Suprapubic skin (tissue), 4 donors: ENCODE results near the gene OSBPL3. TPM values are rescaled to one million over a fixed set of nuclear protein-coding genes. Genes with fewer than 3 reads are reported as not detected.

ENCODE experiments used
- DNase-seq, 2 donors: peaks; one replicate each; pipeline ENCODE4 v3.0.0-alpha.2; 2019; ENCODE audit warnings: low spot score in 2 of 2
- H3K27ac ChIP-seq: fragments of 200-600 bp; sonication (generic); one replicate; pipeline ENCODE4 v1.5.1; 2019
- H3K27me3 ChIP-seq: fragments of 200-600 bp; sonication (generic); one replicate; pipeline ENCODE4 v1.5.1; 2019
- H3K36me3 ChIP-seq: fragments of 200-600 bp; sonication (generic); one replicate; pipeline ENCODE4 v1.5.1; 2019
- H3K4me1 ChIP-seq: fragments of 200-600 bp; sonication (generic); one replicate; pipeline ENCODE4 v1.5.1; 2019
- H3K4me3 ChIP-seq: fragments of 200-600 bp; sonication (generic); one replicate; pipeline ENCODE4 v1.5.1; 2019; ENCODE audit warnings: mild to moderate bottlenecking
- H3K9me3 ChIP-seq: fragments of 200-600 bp; sonication (generic); one replicate; pipeline ENCODE4 v1.5.1; 2019
- EP300 ChIP-seq: sonication (generic); formaldehyde crosslinking; IDR thresholded peaks from one replicate; pipeline ENCODE4 v1.6.1; 2017; ENCODE audit warnings: antibody characterized with exemption
- POLR2A ChIP-seq, 2 donors: fragments of 450-650 bp; IDR thresholded peaks; one replicate each; pipeline ENCODE4 v1.6.1; 2017; ENCODE audit warnings: antibody characterized with exemption in 2 of 2, mild to moderate bottlenecking in 2 of 2, moderate library complexity in 2 of 2
- POLR2AphosphoS5 ChIP-seq, 3 donors: sonication (generic); formaldehyde crosslinking; IDR thresholded peaks; one replicate each; pipeline ENCODE4 v1.6.1; 2017; ENCODE audit warnings: antibody characterized with exemption in 3 of 3
- WGBS: methylation state at CpG from one replicate; pipeline ENCODE4 v1.1.5; 2018; 5-methylcytosine and 5-hydroxymethylcytosine counted together
- total RNA-seq, 4 donors: library from RNA; depleted of rRNA; stranded (reverse); fragments of >200 nt; gene quantifications; one replicate each; pipeline ENCODE4 v1.1.0, GENCODE V29; 2016
- TF ChIP-seq, protein P1 (sequence below), 2 donors: fragments of 200-600 bp in 1 of 2; fragments of 450-650 bp in 1 of 2; sonication (generic) in 1 of 2; IDR thresholded peaks; one replicate each; pipeline ENCODE4 v1.5.1; 2016 to 2019; ENCODE audit warnings: antibody characterized with exemption in 2 of 2, mild to moderate bottlenecking in 1 of 2, moderate library complexity in 1 of 2

Gene OSBPL3
- total RNA-seq, 4 donors from 2014 or later = 22.0 to 49.0 (median 27.3) TPM

- H3K4me3 ChIP-seq = no peak overlapping the region
- peak overlapping the region; percentile 64 for H3K27ac ChIP-seq
- TF ChIP-seq, protein P1, sequence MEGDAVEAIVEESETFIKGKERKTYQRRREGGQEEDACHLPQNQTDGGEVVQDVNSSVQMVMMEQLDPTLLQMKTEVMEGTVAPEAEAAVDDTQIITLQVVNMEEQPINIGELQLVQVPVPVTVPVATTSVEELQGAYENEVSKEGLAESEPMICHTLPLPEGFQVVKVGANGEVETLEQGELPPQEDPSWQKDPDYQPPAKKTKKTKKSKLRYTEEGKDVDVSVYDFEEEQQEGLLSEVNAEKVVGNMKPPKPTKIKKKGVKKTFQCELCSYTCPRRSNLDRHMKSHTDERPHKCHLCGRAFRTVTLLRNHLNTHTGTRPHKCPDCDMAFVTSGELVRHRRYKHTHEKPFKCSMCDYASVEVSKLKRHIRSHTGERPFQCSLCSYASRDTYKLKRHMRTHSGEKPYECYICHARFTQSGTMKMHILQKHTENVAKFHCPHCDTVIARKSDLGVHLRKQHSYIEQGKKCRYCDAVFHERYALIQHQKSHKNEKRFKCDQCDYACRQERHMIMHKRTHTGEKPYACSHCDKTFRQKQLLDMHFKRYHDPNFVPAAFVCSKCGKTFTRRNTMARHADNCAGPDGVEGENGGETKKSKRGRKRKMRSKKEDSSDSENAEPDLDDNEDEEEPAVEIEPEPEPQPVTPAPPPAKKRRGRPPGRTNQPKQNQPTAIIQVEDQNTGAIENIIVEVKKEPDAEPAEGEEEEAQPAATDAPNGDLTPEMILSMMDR (IDR thresholded peaks at IDR 0.05) = no peak
- TF ChIP-seq POLR2AphosphoS5 (IDR thresholded peaks at IDR 0.05) (no peak), EP300 (no peak), POLR2A (IDR thresholded peaks at IDR 0.05) (no peak)
- H3K36me3 ChIP-seq = no peaks in the 10 kb centered on the region
- DNase-seq = no peak
- H3K9me3 ChIP-seq = no peaks in the 10 kb centered on the region
- H3K4me1 ChIP-seq = peaks cover 49% of the 10 kb centered on the region
- no peaks in the 10 kb centered on the region for H3K27me3 ChIP-seq
- 91% methylated on average over 2 of the region's 2 CpGs for WGBS
Observed at GRCh38 chr7:24827027-24827426, 153.0 kb downstream of the OSBPL3 start.

DNA sequence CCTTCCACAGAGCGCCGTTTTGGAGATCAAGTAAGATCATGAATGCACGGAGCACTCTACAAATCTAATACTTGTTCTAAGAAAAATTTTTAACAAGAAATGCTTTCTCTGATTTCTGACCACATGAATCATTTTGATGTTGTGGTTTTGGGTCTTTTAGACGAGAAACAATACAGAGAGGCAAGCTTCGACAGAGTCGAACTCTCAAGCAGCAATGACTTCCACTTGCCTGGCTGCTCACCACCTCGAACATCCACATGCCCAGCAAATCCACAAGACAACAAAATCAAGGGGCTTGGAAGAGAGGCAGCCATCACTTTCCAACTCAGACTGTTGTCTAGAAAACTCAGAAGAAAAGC is 153.3 kb downstream of the OSBPL3 start:
- H3K36me3 ChIP-seq = no peaks in the 10 kb centered on the region
- TF ChIP-seq EP300 (no peak), POLR2AphosphoS5 (IDR thresholded peaks at IDR 0.05) (no peak), POLR2A (IDR thresholded peaks at IDR 0.05) (no peak)
- TF ChIP-seq, protein P1 (IDR thresholded peaks at IDR 0.05) = no peak
- WGBS = 78% methylated on average over 7 of the region's 7 CpGs
- H3K4me1 ChIP-seq = peaks cover 52% of the 10 kb centered on the region
- H3K4me3 ChIP-seq = no peak overlapping the region
- peak overlapping the region; percentile 64 for H3K27ac ChIP-seq
- DNase-seq = no peak
- no peaks in the 10 kb centered on the region for H3K9me3 ChIP-seq
- H3K27me3 ChIP-seq = no peaks in the 10 kb centered on the region

DNA sequence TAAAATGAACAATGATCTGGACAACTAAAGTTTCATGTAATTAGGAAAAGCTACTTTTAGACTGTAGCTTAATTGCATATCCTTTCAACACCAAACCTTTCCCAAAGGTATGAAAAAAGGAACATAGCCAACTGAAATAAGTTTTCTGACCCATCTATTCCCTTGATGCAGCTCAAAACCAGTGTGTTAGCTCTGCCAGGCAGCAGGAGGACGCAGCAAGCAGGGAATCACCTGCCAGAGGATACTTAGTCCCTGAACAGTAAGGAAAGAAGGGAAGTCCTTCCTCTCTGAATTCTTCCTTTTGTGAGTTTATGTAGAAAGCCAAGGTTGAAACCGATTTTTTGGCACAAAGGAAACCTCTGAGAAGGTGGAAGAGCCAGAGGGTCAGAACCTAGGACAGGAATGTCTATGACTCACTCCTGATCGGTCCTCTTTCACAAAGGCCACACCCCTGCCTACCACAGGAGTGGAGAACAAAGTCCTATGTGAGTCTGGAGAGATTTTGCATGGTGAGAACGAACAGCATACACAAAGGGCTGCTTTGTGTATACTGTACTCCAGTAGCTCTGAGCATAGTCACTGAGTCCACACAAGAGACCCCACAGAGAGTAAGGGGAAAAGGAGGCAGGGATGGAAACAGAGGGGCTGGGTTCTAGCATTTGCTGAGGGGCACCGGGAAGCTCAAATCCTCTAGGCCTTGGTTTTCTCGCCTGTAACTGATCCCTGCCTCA is 153.9 kb downstream of the OSBPL3 start:
- H3K27ac ChIP-seq = peak overlapping the region; percentile 64
- H3K9me3 ChIP-seq = no peaks in the 10 kb centered on the region
- peaks cover 56% of the 10 kb centered on the region for H3K4me1 ChIP-seq
- DNase-seq = no peak
- no peak for TF ChIP-seq POLR2AphosphoS5 (IDR thresholded peaks at IDR 0.05)
- no peak for TF ChIP-seq POLR2A (IDR thresholded peaks at IDR 0.05)
- H3K27me3 ChIP-seq = no peaks in the 10 kb centered on the region
- H3K36me3 ChIP-seq = no peaks in the 10 kb centered on the region
- WGBS = 44% methylated on average over 6 of the region's 6 CpGs
- H3K4me3 ChIP-seq = no peak overlapping the region

DNA sequence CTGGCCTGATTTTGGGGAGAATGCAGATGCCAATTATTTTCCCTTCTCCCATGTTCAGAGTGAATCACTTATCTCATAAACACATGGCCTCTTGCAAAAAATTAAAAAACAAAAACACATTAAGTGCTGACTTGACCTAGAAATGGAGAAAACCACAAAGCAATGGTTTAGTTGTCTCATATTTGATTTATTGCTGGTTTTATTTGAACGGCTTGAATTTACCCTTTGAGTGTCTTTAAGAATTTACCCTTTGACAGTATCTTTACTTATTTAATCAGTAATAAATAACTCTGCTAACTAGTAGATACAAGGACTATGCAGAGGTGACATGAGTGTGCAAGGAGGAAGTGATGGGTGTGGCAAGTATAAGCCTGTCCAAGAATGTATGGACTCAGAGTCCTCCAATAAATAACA is 154.6 kb downstream of the OSBPL3 start:
- H3K9me3 ChIP-seq = no peaks in the 10 kb centered on the region
- 14% methylated on average over 1 of the region's 1 CpG for WGBS
- peak overlapping the region; percentile 64 for H3K27ac ChIP-seq
- no peaks in the 10 kb centered on the region for H3K36me3 ChIP-seq
- TF ChIP-seq EP300 (no peak), POLR2AphosphoS5 (IDR thresholded peaks at IDR 0.05) (no peak), POLR2A (IDR thresholded peaks at IDR 0.05) (no peak)
- TF ChIP-seq, protein P1 (IDR thresholded peaks at IDR 0.05) = no peak
- H3K4me1 ChIP-seq = peaks cover 58% of the 10 kb centered on the region
- H3K4me3 ChIP-seq = no peak overlapping the region
- DNase-seq = no peak
- H3K27me3 ChIP-seq = no peaks in the 10 kb centered on the region

DNA sequence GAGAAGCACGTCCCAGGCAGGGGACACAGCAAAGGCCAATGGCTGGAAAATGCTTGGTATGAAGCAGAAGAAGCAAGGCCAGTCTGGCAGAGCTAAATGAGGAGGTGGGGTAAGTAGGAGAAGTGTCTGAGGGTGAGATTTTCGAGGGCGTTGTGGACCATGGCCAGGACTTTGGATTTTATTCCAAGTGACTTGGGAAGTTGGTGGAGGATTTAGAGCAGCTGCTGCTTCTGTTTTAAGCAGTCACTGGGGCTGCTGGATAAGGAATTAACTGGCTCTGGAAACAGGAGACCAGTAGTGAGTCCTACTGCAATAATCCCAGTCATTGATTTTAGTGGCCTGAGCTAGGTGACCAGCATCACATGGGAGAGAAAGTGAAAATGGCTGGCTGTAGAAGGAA is 155.1 kb downstream of the OSBPL3 start:
- TF ChIP-seq, protein P1 (IDR thresholded peaks at IDR 0.05) = no peak
- TF ChIP-seq EP300 = no peak
- no peak for TF ChIP-seq POLR2AphosphoS5 (IDR thresholded peaks at IDR 0.05)
- TF ChIP-seq POLR2A (IDR thresholded peaks at IDR 0.05) = no peak
- peak overlapping the region; percentile 64 for H3K27ac ChIP-seq
- peaks cover 58% of the 10 kb centered on the region for H3K4me1 ChIP-seq
- 44% methylated on average over 3 of the region's 3 CpGs for WGBS
- no peaks in the 10 kb centered on the region for H3K9me3 ChIP-seq
- no peaks in the 10 kb centered on the region for H3K27me3 ChIP-seq
- no peaks in the 10 kb centered on the region for H3K36me3 ChIP-seq
- no peak overlapping the region for H3K4me3 ChIP-seq
- DNase-seq = no peak
